Liver (tissue), 3 donors: Measurements from ENCODE around the gene CSMD2.

ENCODE experiments used
- GABPA ChIP-seq, 2 donors: IDR thresholded peaks in 1 of 2; conservative IDR thresholded peaks in 1 of 2; 2 replicates each; pipeline ENCODE4 v1.6.1; 2016; ENCODE audit warnings: antibody characterized with exemption in 2 of 2, mild to moderate bottlenecking in 1 of 2, moderate library complexity in 1 of 2
- JUND ChIP-seq, 2 donors: IDR thresholded peaks; 2 replicates each; pipeline ENCODE4 v1.6.1; 2016; ENCODE audit warnings: antibody characterized with exemption in 2 of 2
- SP1 ChIP-seq: IDR thresholded peaks from 2 replicates; pipeline ENCODE4 v1.6.1; 2018; ENCODE audit warnings: antibody characterized with exemption, mild to moderate bottlenecking
- TAF1 ChIP-seq: conservative IDR thresholded peaks from 2 replicates; pipeline ENCODE4 v1.6.1; 2016; ENCODE audit warnings: antibody characterized with exemption, mild to moderate bottlenecking
- TF ChIP-seq, protein P1 (sequence below): IDR thresholded peaks from 2 replicates; pipeline ENCODE4 v1.6.1; 2016; ENCODE audit warnings: antibody characterized with exemption
- TF ChIP-seq, protein P2 (sequence below): fragments of 150-350 bp; IDR thresholded peaks from 2 replicates; pipeline ENCODE4 v1.5.1; 2017; ENCODE audit warnings: improper control_type of control experiment, low read depth, low read length; ENCODE audit not compliant: missing input control
- TF ChIP-seq, protein P3 (sequence below): IDR thresholded peaks from 2 replicates; pipeline ENCODE4 v1.6.1; 2016; ENCODE audit warnings: antibody characterized with exemption, mild to moderate bottlenecking
- TF ChIP-seq, protein P4 (sequence below): IDR thresholded peaks from 2 replicates; pipeline ENCODE4 v1.6.1; 2016; ENCODE audit warnings: antibody characterized with exemption
- donor health status: healthy.
- donor health status: healthy.

DNA sequence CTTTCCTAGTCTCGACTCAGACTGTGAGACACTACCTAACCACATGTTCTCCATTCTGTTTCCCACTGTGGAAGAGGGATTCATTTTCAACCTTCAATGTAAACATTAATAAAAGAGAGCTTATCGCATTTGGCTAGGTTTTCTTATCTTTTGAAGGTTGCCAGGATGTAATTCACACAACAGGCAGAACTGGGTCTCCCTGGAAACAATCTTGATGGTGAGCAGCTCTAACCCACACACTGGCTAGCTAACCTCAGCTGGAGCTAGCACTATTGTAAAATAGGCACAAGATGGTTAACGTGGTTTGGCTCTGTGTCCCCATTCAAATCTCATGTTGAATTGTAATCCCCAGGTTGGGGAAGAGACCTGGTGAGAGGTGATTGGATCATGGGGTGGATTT is 617.5 kb downstream of the CSMD2 start:
- TF ChIP-seq SP1 = no peak
- TF ChIP-seq, protein P1, sequence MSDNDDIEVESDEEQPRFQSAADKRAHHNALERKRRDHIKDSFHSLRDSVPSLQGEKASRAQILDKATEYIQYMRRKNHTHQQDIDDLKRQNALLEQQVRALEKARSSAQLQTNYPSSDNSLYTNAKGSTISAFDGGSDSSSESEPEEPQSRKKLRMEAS = no peak
- TF ChIP-seq, protein P2, sequence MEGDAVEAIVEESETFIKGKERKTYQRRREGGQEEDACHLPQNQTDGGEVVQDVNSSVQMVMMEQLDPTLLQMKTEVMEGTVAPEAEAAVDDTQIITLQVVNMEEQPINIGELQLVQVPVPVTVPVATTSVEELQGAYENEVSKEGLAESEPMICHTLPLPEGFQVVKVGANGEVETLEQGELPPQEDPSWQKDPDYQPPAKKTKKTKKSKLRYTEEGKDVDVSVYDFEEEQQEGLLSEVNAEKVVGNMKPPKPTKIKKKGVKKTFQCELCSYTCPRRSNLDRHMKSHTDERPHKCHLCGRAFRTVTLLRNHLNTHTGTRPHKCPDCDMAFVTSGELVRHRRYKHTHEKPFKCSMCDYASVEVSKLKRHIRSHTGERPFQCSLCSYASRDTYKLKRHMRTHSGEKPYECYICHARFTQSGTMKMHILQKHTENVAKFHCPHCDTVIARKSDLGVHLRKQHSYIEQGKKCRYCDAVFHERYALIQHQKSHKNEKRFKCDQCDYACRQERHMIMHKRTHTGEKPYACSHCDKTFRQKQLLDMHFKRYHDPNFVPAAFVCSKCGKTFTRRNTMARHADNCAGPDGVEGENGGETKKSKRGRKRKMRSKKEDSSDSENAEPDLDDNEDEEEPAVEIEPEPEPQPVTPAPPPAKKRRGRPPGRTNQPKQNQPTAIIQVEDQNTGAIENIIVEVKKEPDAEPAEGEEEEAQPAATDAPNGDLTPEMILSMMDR = no peak
- TF ChIP-seq, protein P3, sequence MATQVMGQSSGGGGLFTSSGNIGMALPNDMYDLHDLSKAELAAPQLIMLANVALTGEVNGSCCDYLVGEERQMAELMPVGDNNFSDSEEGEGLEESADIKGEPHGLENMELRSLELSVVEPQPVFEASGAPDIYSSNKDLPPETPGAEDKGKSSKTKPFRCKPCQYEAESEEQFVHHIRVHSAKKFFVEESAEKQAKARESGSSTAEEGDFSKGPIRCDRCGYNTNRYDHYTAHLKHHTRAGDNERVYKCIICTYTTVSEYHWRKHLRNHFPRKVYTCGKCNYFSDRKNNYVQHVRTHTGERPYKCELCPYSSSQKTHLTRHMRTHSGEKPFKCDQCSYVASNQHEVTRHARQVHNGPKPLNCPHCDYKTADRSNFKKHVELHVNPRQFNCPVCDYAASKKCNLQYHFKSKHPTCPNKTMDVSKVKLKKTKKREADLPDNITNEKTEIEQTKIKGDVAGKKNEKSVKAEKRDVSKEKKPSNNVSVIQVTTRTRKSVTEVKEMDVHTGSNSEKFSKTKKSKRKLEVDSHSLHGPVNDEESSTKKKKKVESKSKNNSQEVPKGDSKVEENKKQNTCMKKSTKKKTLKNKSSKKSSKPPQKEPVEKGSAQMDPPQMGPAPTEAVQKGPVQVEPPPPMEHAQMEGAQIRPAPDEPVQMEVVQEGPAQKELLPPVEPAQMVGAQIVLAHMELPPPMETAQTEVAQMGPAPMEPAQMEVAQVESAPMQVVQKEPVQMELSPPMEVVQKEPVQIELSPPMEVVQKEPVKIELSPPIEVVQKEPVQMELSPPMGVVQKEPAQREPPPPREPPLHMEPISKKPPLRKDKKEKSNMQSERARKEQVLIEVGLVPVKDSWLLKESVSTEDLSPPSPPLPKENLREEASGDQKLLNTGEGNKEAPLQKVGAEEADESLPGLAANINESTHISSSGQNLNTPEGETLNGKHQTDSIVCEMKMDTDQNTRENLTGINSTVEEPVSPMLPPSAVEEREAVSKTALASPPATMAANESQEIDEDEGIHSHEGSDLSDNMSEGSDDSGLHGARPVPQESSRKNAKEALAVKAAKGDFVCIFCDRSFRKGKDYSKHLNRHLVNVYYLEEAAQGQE = no peak
- TF ChIP-seq JUND (IDR thresholded peaks at IDR 0.05) = no peak
- TF ChIP-seq, protein P4, sequence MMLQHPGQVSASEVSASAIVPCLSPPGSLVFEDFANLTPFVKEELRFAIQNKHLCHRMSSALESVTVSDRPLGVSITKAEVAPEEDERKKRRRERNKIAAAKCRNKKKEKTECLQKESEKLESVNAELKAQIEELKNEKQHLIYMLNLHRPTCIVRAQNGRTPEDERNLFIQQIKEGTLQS = no peak
- TF ChIP-seq GABPA (IDR thresholded peaks at IDR 0.05 in 1 of 2, conservative IDR thresholded peaks at IDR 0.05 in 1 of 2) = no peak
- TF ChIP-seq TAF1 = no peak
